GOT3 (cell line): ENCODE results near the gene LIN37.
"Not testable (repeated sequence)": the region's sequence is repeated elsewhere in the genome, so short reads cannot be mapped to it uniquely, and the experiment has no call there.

ENCODE experiments used
- DNase-seq: peaks from one replicate; lab custom pipeline; 2025; ENCODE audit warnings: mixed read lengths; lab: John Stamatoyannopoulos, UW

LIN37 gene

DNA sequence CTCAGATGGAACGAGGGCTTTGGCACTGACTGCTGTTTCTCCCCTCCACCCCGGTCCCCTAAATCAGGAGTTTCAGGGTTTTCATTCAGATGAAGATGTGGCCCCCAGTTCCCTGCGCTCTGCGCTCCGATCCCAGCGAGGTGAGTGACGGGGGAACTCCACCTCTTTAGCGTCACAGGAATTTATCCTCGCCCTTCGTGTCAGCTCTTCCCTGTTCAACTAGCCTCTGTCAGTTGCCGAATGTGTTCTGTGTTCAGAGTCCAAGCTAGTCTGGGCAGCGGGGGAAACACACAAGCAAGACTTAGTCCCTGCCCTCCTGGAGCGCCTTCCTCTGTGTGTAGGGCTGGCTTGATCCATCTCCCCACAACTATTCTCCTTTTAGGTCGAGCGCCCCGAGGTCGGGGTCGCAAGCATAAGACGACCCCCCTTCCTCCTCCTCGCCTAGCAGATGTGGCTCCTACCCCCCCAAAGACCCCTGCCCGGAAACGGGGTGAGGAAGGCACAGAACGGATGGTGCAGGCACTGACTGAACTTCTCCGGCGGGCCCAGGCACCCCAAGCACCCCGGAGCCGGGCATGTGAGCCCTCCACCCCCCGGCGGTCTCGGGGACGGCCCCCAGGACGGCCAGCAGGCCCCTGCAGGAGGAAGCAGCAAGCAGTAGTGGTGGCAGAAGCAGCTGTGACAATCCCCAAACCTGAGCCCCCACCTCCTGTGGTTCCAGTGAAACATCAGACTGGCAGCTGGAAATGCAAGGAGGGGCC is 28.8 kb upstream of the LIN37 start:
- DNase-seq: no peak

DNA sequence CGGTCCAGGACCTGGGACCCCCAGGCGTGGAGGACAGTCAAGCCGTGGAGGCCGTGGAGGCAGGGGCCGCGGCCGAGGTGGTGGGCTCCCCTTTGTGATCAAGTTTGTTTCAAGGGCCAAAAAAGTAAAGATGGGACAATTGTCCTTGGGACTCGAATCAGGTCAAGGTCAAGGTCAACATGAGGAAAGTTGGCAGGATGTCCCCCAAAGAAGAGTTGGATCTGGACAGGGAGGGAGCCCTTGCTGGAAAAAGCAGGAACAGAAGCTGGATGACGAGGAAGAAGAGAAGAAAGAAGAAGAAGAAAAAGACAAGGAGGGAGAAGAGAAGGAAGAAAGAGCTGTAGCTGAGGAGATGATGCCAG is 28.2 kb upstream of the LIN37 start:
- no peak for DNase-seq

DNA sequence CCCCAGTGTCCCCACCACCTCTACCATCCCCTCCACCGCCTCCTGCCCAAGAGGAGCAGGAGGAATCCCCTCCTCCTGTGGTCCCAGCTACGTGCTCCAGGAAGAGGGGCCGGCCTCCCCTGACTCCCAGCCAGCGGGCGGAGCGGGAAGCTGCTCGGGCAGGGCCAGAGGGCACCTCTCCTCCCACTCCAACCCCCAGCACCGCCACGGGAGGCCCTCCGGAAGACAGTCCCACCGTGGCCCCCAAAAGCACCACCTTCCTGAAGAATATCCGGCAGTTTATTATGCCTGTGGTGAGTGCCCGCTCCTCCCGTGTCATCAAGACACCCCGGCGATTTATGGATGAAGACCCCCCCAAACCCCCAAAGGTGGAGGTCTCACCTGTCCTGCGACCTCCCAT is 27.7 kb upstream of the LIN37 start:
- no peak for DNase-seq

DNA sequence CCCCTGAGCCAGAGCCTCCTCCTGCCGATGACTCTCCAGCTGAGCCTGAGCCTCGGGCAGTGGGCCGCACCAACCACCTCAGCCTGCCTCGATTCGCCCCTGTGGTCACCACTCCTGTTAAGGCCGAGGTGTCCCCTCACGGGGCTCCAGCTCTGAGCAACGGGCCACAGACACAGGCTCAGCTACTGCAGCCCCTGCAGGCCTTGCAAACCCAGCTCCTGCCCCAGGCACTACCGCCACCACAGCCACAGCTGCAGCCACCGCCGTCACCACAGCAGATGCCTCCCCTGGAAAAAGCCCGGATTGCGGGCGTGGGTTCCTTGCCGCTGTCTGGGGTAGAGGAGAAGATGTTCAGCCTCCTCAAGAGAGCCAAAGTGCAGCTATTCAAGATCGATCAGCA is 27.0 kb upstream of the LIN37 start:
- DNase-seq: no peak

DNA sequence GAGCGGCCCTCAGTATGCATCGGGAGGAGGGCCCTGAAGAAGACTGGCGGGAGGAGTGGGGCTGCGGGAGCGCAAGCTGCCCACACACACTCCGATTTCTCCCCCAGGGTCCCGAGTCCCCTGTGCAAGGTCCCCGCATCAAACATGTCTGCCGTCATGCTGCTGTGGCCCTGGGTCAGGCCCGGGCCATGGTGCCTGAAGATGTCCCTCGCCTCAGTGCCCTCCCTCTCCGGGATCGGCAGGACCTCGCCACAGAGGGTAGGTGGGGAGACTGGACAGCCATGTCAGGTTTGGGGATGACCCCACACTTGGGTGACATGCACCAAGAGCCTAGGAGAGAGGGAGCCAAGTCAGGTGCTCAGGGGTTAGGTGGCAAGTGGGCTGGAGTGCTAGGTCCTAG is 25.9 kb upstream of the LIN37 start:
- DNase-seq: no peak

DNA sequence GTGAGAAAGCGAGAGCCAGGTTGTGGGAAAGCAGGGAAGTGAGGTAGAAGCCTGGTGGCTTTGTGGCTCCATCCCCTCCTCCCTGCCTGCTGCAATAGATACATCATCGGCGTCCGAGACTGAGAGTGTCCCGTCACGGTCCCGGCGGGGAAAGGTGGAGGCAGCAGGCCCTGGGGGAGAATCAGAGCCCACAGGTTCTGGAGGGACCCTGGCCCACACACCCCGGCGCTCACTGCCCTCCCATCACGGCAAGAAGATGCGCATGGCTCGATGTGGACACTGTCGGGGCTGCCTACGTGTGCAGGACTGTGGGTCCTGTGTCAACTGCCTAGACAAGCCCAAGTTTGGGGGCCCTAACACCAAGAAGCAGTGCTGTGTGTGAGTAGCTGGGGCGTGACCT is 25.5 kb upstream of the LIN37 start:
- DNase-seq: no peak

DNA sequence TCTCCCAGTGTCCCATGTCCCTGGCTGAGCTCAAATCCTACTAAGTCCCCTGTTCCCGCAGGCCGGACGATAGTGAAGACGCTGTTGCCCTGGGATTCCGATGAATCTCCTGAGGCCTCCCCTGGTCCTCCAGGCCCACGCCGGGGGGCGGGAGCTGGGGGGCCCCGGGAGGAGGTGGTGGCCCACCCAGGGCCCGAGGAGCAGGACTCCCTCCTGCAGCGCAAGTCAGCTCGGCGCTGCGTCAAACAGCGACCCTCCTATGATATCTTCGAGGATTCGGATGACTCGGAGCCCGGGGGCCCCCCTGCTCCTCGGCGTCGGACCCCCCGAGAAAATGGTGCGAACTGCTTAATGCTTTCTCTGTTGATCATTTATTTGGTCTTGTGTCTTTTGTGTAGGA is 24.7 kb upstream of the LIN37 start:
- DNase-seq: no peak

DNA sequence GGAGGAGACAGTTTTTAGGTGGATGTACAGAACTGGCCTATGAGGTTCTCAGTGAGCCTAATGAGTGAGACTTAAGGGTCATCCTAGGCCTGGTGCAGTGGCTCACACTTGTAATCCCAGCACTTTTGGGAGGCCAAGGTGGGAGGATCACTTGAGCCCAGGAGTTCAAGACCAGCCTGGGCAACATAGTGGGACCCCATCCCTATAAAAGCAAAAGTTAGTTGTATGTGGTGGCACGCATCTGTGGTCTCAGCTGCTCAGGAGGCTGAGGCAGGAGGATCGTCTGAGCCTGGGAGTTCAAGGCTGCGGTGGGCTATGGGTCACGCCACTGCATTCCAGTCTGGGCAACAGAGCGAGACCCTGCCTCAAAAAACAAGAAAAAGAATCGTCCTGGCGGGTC is 24.2 kb upstream of the LIN37 start:
- not testable (repeated sequence) for DNase-seq

DNA sequence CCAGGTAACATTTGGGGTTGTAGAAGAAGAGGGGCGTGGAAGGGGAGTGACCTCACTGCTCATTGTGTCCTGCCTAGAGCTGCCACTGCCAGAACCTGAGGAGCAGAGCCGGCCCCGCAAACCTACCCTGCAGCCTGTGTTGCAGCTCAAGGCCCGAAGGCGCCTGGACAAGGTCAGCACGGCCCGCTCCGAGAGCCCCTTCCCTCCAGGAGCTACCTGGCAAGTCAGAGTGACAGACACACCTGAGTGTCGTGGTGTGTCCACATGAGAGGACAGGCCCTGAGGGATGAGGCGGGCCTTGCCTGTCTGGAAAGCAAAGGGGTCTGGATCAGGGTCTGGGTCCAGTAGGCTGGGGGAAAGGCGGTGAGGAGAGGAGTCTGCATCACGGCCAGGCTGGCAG is 23.8 kb upstream of the LIN37 start:
- no peak for DNase-seq

DNA sequence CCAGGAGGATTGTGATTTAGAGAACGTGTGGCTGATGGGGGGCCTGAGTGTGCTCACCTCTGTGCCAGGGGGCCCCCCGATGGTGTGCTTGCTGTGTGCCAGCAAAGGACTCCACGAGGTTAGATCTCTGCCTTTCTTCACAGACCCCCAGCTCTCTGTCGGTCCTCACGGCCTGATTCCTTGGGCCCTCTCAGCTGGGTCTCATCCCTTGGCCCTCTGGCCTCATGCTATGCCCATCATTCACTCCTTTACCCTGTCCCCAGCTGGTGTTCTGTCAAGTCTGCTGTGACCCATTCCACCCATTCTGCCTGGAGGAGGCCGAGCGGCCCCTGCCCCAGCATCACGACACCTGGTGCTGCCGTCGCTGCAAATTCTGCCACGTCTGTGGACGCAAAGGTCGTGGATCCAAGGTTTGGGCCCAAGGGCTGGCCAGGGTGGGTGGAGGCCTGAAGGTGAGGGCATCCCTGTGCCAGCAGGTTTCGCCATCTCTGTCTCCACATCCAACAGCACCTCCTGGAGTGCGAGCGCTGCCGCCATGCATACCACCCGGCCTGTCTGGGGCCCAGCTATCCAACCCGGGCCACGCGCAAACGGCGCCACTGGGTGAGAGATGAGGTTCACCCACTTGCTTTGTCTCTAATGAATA is 23.0 kb upstream of the LIN37 start:
- DNase-seq: no peak

DNA sequence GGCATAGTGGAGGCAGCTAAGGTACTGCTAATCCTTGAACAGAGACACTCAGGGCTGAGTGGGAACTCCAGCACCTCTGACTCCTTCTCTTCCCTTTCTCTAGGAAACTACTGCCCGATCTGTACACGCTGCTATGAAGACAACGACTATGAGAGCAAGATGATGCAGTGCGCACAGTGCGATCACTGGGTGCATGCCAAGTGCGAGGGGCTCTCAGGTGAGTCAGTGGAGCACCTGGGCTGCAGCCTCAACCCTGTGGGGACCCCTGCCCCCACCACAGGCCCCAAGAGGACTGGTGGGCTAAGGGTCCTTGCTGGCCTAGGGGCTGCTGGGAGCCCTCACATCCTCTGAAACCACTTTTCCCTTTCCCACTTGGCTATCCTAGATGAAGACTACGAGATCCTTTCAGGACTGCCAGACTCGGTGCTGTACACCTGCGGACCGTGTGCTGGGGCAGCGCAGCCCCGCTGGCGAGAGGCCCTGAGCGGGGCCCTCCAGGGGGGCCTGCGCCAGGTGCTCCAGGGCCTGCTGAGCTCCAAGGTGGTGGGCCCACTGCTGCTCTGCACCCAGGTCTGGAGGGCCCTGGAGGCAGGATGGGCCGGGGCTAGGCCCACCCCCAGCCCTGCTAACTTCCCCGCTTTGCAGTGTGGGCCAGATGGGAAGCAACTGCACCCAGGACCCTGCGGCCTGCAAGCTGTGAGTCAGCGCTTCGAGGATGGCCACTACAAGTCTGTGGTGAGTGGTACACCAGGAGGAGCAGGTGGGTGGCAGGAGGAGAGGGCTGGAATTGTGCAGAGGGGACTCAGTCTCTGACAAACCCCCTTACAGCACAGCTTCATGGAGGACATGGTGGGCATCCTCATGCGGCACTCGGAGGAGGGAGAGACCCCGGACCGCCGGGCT is 21.1 kb upstream of the LIN37 start:
- no peak for DNase-seq

DNA sequence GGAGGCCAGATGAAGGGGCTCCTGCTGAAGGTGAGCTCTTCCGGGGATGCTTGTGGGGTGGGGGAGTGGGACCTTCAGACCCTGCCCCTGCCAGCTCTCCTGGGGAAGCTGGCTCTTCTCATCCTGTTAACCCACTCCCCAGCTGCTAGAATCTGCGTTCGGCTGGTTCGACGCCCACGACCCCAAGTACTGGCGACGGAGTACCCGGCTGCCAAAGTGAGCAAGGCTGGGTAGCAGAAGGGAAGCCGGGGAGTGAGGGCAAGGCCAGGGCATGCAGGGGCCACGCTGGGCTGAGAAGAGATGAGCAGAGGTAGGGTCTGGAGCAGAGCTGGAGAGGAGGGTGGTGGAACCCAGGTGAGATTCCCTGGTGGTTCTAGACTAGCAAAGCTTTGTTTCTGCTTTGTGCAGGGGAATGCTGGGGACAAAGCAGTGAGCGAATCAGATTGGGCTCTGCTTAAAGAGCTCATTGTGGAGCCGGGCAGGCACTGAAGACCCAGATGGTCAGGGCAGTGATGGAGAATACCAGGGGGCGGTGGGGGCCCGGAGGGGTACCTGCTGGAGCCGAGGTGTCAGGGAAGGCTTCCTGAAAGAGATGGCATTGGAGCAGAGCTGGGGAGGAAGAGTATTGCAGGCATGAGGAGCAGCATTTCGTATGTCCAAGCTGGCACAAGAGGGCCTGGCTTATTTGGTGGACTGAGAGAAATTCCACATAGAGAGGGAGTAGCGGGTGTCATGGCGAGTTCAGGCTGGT is 20.2 kb upstream of the LIN37 start:
- DNase-seq: no peak

DNA sequence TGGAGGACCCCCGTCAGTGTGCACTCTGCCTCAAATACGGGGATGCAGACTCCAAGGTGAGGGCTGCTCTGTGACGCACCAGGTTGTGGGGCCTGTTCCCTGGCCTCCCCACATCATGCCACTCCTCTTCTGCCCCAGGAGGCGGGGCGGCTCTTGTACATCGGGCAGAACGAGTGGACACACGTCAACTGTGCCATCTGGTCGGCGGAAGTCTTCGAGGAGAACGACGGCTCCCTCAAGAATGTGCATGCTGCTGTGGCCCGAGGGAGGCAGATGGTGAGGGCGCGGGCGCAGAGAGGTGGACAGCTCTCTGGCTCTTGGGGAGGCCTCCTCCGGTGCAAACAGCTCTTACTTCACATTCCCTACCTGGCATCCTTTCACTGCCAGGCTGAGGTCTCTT is 19.4 kb upstream of the LIN37 start:
- DNase-seq: no peak

DNA sequence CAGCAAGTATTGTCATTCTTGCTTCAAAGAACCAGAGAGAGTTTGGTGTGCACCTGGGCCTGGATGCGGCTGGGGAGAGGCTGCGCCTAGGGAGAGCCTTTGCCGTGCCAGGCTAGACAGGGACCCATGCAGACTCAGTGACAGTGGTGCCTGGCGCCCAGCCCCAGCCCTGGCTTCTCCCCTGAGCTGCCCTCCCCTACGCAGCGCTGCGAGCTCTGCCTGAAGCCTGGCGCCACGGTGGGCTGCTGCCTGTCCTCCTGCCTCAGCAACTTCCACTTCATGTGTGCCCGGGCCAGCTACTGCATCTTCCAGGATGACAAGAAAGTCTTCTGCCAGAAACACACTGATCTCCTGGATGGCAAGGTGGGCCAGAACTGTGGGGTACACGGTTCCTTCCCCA is 18.6 kb upstream of the LIN37 start:
- DNase-seq: no peak

DNA sequence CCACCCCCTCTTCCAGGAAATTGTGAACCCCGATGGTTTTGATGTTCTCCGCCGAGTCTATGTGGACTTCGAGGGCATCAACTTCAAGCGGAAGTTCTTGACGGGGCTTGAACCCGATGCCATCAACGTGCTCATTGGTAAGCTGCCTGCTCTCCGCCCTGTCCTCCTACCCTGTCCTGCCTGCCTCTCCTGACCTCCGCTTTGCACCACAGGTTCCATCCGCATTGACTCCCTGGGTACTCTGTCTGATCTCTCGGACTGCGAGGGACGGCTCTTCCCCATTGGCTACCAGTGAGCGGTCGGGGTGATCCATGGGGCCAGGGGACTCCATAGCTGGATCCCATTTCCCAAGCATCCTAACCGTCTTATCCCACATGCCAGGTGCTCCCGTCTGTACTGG is 18.1 kb upstream of the LIN37 start:
- no peak for DNase-seq

DNA sequence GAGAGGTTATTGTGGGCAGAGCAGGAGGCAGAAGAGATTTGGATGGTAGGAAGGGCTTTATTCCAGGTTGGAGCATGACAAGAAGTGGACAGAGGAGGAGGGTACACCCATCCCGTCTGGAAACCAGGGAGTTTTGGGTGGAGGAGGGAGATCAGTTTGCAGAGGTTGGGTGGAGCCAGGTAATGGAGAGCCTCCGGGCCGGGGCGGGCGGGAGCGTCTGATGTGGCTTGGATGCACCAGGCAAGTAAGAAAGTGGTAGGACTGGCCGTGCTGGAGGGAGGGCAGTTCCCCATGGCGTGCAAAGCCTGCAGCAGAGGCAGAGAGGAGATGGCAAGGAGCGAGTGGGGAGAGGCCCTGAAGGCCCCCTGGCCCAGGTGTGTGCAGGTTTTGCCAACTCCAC is 17.0 kb upstream of the LIN37 start:
- DNase-seq: no peak

DNA sequence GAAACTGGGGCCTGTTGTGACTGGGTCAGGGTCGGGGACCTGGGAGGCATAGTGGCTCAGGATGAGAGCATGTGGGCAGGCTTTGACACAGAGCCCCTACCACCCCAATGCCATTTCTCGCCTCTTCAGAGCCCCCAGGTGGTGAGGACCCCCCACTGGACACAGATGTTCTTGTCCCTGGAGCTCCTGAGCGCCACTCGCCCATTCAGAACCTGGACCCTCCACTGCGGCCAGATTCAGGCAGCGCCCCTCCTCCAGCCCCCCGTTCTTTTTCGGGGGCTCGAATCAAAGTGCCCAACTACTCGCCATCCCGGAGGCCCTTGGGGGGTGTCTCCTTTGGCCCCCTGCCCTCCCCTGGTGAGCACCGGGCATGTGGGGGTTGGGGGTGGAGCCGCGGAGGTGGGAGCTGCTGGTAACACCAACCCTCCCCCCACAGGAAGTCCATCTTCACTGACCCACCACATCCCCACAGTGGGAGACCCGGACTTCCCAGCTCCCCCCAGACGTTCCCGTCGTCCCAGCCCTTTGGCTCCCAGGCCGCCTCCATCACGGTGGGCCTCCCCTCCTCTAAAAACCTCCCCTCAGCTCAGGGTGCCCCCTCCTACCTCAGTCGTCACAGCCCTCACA is 16.5 kb upstream of the LIN37 start:
- DNase-seq: no peak

DNA sequence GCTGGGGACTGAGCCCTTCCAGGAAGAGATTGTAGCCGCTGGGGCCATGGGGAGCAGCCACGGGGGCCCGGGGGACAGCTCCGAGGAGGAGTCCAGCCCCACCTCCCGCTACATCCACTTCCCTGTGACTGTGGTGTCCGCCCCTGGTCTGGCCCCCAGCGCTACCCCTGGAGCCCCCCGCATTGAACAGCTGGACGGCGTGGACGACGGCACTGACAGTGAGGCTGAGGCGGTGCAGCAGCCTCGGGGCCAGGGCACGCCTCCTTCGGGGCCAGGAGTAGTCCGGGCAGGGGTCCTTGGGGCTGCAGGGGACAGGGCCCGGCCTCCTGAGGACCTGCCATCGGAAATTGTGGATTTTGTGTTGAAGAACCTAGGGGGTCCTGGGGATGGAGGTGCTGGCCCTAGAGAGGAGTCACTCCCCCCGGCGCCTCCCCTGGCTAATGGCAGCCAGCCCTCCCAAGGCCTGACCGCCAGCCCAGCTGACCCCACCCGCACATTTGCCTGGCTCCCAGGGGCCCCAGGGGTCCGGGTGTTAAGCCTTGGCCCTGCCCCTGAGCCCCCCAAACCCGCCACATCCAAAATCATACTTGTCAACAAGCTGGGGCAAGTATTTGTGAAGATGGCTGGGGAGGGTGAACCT is 15.7 kb upstream of the LIN37 start:
- no peak for DNase-seq

DNA sequence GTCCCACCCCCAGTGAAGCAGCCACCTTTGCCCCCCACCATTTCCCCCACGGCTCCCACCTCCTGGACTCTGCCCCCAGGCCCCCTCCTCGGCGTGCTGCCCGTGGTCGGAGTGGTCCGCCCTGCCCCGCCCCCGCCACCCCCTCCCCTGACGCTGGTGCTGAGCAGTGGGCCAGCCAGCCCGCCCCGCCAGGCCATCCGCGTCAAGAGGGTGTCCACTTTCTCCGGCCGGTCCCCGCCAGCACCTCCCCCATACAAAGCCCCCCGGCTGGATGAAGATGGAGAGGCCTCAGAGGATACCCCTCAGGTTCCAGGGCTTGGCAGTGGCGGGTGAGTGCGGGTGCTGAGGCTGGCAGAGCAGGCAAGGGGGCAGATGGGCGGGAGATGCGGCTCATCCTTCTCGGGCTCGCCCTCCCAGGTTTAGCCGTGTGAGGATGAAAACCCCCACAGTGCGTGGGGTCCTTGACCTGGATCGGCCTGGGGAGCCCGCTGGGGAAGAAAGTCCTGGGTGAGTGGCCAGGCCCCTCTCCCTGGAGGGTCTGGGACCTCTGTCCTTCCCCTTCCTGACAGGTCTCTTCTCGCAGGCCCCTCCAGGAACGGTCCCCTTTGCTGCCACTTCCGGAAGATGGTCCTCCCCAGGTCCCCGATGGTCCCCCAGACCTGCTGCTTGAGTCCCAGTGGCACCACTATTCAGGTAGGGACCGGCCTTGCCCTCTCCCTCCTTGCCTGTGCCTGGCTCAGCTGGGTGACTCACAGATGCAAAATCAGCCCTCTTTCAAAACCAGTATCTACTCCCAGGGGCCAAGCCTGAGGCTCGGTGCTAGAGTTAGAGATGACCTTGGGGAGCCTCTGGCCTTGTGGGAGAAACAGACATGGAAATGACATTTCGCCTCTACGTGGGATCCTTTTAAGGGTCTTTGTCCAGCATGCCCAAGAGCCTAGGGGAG is 14.9 kb upstream of the LIN37 start:
- no peak for DNase-seq

DNA sequence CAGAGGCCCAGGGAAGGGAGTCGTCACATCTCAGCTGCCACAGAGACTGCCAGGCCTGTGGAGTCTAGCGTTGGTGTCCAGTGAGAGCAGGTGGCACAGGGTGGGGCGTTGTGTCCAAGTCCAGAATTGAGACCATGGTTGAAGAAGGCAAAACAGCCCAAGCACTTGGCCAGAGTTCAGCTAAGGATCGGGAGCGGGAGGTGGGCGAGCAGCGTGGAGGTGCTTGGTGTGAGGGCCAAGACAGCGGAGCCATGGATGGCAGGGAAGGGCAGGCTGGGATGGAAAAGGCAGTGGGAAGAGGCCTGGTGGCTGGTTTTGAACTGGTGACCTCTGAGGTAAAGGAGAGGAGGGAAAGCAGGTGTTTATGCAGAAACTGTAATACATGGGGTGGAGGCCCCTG is 14.1 kb upstream of the LIN37 start:
- no peak for DNase-seq
